HFF-Myc (cell line): ENCODE results near the gene TARBP1.

ENCODE experiments used
- DNase-seq: peaks from one replicate; pipeline ENCODE4 v3.0.0-alpha.2; 2011; ENCODE audit warnings: low read depth; ENCODE audit errors: extremely low read depth
- H3K4me3 ChIP-seq: replicated peaks from 2 replicates; pipeline ENCODE4 v1.5.1; 2011; ENCODE audit warnings: low read depth, mild to moderate bottlenecking, control low read depth, low read length
- TF ChIP-seq, protein P1 (sequence below): IDR thresholded peaks from 2 replicates; pipeline ENCODE4 v1.5.1; 2012; ENCODE audit warnings: mild to moderate bottlenecking, low read depth, low read length, control low read depth; ENCODE audit errors: missing control alignments

Gene TARBP1

DNA sequence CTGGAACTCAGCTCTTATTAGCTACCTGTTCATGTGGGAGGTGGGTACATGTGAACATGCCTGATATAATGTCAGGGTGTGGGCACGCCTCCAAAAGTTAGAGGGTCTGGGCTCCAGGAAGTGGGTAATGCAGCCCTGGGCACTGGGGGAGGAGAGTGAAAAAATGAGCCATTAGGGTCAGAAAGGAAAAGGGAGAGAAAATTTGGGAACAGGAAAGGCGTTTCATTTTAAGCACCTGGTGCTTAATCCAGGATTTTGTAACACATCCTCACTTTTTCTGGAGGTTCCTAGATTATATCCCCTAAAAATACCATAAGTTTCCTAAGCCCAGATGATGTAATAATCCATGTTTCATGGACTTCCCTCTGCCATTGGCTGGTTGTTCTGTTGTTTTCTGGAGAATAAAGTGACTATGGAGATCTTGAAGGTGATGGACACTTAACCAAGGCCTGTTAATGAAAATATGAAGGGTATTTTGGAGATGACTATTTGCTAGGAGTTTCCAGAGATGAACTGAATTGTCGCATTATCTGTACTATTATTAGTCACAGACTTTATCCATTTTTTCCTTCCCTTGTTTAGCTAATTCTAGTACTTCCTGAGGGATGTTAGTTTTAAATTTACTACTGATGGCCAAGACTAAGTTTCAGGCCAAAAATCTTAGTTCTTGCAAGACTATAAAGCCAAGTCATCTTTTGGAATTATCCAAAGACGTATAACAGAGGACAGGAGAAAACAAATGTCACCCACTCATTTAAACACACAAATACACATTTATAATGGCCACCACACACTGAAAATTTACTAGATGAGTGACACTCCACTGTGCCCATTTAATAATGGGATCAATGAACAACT is 24.4 kb upstream of the TARBP1 start:
- DNase-seq, result no peak
- H3K4me3 ChIP-seq, result no peak overlapping the region
- TF ChIP-seq, protein P1, sequence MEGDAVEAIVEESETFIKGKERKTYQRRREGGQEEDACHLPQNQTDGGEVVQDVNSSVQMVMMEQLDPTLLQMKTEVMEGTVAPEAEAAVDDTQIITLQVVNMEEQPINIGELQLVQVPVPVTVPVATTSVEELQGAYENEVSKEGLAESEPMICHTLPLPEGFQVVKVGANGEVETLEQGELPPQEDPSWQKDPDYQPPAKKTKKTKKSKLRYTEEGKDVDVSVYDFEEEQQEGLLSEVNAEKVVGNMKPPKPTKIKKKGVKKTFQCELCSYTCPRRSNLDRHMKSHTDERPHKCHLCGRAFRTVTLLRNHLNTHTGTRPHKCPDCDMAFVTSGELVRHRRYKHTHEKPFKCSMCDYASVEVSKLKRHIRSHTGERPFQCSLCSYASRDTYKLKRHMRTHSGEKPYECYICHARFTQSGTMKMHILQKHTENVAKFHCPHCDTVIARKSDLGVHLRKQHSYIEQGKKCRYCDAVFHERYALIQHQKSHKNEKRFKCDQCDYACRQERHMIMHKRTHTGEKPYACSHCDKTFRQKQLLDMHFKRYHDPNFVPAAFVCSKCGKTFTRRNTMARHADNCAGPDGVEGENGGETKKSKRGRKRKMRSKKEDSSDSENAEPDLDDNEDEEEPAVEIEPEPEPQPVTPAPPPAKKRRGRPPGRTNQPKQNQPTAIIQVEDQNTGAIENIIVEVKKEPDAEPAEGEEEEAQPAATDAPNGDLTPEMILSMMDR, result no peak

DNA sequence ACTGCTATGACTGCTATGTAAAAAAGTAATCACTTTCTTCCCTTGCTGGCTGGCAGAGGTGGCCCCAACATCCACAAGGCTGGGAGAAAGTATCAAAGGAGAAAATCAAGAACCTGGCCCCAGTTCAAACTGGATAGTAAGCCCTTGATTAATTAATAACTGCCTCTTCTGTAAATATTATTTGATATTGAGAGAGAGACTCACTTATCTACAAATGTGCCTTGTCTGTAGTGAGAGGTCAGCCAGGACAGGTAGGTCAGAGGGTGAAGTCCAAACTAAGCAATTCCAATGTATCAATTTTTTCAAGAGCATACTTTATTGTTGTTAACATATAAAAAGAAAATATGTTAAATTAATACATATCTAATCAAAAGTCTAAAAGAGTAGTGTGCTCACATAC is 23.8 kb upstream of the TARBP1 start:
- no peak for DNase-seq
- H3K4me3 ChIP-seq, result no peak overlapping the region
- TF ChIP-seq, protein P1, result no peak

DNA sequence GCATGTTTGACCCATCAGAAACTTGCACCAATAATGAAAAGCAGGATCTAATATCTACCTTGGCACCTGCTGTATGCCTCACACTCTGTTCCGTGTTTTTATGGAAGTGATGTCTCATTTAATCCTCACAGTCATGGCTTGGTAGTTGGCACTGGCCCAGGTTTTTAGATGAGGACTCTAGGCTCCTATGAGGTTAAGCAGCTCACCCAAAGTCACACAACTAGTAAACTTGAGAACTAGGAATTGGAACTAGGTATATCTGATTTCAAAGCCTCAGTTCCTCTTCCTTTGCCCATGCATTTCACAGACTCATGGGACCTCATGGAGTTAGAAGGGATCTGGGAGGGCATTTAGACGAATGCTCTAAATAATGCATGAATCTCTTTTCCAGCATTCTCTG is 21.3 kb upstream of the TARBP1 start:
- TF ChIP-seq, protein P1, result no peak
- H3K4me3 ChIP-seq, result no peak overlapping the region
- DNase-seq, result no peak

DNA sequence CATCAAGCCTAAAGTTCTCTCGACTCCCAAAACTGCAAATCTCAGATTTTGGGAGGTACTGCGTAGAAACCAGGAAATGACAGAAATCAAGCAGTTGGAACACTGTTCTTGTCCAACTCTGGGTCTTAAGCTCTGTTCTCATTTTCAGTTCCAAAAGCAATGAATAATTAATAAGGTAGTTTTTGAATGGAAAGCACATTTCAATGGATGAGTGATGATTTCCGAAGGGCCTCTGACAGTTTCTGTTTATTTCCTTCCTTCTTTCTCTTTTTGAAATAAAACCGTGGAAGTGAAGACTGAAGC is 20.9 kb upstream of the TARBP1 start:
- DNase-seq, result no peak
- no peak overlapping the region for H3K4me3 ChIP-seq
- TF ChIP-seq, protein P1, result no peak

DNA sequence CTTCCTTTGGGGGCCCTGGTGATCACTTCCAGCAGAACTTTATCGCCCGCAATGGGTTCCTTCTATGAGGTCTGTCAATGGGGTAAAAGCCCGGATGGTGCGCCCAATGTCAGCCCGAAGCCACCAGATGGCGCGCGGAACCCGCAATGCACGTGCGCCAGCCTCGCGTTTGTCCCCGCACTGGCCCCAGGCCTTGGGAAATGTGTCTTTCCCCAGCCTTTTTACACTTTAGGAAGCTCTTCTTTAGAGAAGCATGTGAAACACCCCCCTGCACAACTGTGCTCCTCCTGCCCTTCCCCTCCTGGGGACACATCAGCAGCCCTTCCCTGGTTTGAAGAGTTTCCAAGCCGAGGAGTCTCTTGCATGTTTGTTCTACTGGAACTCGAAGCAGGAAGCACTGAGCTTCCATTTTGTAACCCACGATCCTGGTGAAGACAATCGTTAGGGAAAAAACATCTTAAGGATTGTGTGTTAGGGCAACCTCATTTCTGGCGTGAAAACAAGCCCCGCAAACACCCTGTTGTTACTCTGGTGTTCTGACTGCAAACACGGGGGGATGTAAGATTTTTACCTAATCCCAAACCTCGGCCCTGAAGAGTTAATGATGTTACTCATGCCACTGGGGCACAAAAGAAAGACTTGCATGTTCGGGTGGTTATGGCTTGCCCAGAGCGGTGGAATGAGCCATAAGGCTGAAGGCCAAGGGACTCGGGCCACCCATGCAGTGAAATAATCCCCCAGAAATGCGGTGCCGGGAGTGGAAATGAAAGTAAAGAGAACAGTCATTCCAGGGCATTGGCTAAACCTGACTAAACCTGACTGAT is 20.4 kb upstream of the TARBP1 start:
- H3K4me3 ChIP-seq, result no peak overlapping the region

DNA sequence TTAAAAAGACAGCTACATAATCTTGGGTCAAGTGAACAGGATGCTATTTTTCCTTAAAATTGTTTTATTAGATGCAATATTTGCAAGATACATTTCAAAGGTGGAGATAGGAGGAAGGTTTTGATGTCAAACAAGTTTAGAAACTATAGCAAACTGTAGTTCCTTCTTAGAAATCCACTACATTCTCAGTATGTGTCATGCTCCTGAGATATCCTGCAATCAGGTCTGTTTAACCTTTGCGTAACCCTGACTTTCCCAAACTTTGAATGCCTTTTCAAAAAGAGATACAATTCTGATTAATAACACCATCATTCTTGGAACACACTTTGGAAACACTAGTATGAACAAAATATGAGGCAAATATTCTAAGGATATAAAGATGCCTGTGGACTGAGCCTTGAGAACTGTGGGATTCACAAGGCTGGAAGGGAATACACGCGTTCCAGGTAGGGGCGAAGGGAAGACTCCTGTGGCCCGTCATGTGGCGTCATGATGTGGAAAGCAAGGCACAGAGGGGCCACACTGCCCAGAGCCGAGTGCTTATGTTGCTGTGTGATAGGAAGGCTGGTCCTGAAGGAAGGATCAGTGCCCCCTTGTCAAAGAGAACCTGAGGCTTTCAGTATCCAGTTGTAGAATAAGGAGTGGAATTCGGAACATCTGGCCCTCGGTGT is 19.6 kb upstream of the TARBP1 start:
- no peak for DNase-seq
- H3K4me3 ChIP-seq, result no peak overlapping the region
- TF ChIP-seq, protein P1, result no peak

More for the DNA sequence above, 20.4 kb upstream of the TARBP1 start:
- peak; percentile 65 for DNase-seq
- TF ChIP-seq, protein P1, result peak; percentile 89
